Bone marrow (tissue), 2 donors: ENCODE data around the gene WSB2.

ENCODE experiments used
- DNase-seq, 2 donors: peaks; one replicate each; lab custom pipeline; 2025; lab: John Stamatoyannopoulos, UW

WSB2 gene

DNA sequence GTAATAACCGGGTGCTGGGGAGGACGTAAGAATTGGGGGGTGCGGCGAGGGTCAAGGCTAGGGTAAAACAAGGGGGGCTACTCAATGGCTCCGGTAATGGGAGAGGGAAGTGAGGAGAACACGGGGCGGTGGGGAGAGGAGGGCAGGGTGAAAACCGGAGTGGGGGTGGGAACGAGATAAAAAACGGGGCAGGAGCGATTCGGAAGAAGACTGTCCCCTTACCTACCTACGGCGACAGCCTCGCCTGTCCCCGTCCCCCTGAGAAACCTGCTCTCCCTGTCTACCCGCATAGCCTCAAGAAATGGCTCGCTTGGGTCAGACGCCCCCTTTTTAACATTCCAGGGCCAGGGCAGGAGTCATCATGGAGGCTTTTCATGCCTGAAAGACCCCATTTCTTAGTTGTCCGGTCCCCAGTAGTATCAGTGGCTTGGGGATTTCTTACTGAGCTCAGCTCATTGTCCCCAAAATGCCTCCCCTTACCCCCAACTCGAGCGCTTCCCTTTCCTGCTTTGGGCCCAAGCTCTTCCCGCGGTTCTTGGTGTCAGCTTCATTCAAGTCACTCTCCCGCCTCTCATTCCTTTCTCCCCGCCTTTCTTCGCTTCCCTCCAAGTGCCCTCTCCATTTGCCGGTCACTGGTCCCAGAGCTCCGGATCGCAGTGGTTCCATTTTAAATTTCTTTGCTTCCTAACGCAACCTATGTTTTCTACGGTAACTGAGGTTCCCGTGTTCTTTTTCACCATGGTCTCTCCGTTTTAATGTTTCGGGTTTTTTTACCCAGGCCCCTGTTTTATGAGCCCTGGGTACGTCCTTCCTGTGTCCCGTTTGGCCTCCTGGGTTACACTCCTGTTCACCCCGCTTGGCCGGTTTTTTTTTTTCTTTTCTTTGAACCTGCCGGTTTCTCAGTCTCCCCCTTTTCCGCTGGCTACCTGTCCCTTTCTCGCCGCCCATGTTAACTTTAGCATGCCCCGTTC lies 1.2 kb upstream of the WSB2 start:
- peak in 1 of 2 donors; percentile 30 for DNase-seq

DNA sequence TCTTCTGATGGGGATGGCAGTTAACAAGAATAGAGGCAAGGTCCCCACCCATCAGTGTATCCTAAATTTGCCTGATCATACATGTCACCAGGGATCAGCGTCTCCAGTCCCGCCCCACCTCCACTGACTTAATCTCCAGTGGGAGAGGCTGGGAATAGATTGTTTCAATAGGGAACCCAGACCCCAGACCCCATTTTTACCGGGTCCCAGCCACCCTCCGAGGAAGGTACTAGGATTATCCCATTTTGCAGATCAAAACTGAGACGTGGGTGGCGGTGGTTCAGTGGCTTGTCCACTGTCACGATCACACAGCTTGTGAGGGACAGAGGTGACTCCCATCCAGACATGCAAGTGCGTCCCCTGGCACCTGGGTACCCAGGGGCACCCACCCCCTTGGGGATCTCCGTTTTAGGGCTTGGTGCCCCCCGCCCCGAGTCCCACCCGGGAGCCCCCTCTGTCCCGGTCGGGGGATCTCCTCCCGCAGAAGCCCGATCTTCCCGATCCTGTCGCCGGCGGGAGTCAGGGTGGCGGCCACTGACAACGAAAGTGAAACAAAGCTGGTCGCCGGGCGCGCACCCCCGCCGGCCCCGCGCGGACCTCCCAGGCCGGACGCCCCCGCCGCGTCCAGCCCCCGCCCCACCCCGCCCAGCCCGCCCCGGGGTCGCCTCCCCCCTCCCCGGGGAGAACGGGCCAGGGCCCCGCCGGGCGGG lies 523 bp downstream of the WSB2 start:
- DNase-seq, result peak in 1 of 2 donors; percentile 41

DNA sequence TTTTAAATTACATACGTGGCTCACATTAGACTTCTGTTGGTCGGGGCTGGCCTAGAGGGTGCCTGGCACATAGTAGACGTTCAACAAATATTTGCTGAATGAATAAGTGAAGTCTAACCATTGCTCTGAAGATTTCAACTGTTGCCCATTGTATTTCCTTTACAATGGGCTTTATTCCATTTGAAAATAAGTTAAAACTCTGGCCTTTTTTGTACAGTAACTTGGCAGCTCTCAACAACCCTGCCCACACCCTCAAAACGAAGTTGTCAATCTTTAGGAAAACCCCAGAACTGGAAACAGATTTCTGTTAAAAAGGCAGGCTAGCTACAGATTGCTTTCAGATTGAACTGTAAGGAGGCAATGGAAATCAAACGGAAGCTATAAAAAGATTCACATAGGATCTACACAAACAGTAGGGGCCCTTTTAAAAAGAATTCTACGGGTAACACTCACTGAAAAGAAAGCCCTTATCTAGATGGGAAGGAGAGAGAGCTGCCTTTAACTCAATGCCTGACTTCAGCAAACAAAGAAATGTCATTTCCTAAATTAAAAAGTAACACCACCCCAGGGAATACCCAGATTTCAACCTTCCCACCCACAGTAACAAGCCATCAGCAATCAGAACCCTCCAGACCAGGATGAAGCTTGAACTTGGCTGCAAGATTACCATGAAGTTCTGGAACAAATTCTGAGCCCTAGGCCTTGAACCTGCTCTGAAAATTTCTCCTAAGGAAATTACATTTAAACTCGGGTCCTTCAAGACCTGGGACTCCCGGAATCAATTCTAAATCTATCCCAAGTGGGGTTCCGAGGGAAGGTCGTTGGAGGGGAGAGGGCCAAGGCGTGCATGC lies 1.4 kb downstream of the WSB2 start:
- no peak for DNase-seq

DNA sequence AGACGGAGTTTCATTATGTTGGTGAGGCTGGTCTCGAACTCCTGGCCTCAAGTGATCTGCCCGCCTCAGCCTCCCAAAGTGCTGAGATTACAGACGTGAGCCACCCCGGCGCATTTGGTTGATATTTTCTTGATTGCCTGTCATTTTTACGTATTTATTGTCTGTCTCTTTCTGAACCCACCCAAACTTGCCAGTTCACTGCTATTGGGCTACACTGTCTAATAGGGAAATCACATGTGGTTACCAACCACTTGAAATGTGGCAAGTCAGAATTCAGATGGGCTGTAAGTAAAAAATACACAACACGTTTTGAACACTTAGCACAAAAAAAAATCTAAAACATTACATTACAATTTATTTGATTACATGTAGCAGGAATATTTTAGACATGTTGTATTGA lies 2.1 kb downstream of the WSB2 start:
- DNase-seq, result no peak

DNA sequence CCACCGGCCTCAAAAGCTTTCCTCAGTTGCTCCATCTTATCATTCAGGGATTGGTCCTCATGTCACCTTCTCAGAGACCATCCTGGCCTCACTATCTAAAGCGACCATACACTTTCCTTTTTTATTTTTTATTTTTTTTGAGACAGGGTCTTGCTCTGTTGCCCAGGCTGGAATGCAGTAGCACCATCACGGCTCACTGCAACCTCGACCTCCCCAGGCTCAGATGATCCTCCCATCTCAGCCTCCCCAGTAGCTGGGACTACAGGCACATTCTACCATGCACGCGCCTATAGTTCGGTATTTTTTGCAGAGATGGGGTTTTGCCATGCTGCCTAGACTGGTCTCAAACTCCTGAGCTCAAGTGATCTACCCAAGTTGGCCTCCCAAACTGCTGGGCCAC lies 2.8 kb downstream of the WSB2 start:
- no peak for DNase-seq

DNA sequence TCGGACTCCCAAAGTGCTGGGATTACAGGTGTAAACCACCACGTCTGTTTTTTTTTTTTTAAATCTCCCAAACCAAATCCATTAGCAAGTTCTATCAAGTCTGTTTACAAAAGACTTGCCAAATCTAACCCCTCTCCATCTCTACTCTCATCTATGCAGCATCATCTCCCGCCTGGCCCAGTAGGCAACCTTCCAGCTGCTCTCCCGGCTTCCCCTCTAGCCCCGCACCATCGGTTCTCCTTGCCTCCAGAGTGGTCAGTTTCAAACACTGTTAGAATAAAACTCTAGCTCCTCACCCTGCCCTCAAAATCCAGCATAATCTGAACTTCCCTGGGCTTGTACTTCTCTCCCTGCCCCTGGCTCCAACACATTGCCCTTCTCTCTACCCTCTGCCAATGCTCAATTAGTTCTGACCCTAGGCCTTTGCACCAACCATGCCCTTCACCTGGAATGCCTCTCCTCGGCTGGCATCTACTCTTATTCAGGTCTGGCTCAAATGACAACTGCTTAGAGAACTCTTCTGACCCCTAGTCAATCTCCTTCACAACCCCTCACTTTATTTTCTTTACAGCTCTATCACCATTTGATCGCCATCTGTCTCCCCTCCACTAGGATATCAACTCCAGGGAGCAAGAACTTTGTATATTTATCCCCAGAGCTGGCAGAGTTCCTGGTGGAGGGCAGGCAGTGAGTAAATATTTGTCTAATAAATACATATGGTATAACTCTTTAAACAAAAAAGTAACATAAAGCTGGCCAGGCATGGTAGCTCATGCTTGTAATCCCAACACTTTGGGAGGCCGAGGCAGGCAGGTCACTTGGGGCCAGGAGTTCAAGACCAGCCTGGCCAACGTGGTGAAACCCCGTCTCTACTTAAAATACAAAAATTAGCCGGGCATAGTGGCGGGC lies 4.9 kb downstream of the WSB2 start:
- no peak for DNase-seq

DNA sequence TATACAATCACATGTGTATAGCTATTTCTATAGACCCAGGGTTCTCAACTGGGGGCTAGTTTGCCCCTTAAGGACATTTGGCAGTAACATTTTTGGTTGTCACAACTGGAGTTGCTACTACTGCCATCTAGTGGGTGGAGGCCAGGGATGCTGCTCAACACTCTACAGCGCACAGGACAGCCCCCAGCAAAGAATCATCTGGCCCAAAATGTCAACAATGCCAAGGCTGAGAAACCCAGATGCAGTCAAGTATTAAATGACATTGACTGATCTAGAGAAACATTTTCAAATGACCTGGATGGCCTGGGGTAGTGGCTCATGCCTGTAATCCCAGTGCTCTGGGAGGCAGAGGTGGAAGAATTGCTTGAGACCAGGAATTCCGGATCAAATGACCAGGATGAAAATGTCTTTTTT lies 5.8 kb downstream of the WSB2 start:
- DNase-seq, result peak in 1 of 2 donors; percentile 58

DNA sequence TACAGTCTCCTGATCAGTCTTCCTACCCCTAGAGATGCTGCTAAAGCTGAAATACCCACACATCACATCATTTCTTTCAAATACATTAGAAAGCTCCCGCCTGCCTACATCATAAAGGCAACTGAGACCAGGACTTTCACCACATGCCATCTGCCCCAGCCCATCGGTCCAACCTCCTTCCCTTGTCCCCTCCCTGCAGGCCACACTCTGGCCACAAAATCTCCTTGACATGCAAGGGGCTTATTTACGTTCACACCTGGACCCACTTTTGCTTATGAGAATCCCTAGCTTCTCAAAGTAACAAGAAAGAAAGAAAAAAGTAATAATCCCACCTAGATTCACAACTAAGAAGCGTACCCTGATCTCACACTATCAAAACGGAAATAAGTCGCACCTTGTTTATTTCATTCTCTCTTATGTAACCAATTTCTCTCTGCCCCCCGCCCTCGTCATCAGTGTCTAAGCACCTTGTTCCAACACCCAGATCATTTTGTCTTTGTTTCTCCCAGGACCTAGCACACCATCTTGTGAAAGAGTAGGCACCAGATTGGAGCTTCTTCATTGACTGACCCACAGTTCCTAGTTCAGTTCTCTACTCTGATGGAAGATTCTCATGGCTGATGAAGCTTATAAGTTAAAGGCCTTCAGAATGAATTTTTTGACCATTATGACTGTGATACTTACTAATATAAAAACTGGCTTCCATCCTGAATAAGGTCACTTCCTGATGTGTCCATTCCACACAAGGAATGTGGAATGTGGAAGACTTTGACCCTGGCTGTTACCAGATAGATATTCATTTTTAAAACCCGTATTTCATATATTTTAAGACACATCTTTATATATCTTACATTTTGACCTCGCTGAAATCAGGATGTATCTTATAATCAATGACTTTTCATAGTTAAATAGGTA lies 7.7 kb downstream of the WSB2 start:
- DNase-seq, result no peak

DNA sequence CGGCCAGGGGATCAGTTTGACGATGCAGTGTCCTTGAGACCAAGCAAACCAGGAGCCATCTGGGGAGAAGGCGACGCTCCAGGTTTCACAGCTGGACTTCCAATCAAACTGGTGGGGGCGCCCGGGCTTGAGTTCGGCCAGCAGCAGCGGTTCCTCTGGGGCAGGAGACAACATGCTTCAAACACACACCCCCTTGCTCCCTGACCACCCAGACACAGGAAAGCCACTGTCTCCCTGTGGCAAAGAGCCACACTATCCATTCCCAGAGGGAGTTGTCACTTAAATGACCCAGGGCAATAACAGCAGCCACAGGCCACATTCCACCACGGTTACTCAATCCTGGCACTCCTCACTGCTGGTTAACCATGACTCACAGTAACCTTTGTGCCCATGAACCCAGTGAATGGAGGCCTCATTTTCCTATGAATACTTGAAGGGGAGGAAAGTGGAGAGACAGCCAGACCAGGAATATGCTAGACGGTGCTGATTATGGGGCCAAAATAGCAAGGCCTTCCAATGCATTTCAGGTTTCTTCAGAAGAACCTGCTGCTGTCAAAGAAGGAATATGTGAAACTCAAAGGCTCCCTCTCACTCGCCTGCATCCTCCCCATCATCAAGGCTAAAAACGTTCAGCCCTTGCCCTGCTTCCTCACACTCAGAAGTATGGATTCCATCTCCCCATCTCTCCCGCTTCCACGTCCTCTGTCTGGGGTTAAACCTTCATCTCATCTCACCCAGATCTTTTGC lies 8.5 kb downstream of the WSB2 start:
- DNase-seq, result no peak

DNA sequence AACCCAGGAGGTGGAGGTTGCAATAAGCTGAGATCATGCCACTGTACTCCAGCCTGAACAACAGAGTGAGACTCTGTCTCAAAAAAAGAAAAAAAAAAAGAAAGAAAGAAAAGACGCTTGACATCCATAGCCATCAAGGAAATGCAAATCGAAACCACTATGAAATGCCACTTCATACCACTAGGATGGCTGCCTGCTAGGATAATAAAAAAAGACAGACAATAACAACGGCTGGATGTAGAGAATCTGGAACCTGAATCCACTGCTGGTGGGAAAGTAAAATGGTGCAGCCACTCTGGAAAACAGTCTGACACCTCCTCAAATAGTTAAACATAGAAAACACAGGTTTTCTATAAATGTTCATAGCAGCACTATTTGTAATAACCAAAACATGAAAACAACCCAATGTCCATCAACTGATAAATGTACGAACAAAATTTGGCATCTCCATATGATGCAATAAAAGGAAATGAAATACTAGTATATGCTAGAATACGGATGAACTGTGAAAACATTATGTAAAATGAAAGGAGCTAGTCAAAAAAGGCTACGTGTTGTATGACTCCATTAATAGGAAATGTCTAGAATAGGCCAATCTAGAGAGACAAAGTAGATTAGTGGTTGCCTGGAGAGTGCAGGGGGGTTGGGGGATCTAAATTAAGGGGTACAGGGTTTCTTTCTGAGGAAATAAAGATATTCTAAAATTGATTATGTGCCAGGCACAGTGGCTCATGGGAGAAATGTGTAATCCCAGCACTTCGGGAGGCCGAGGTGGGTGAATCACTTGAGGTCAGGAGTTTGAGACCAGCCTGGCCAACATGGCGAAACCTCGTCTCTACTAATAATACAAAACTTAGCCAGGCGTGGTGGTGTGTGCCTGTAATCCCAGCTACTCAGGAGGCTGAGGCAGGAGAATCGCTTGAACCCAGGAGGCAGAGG lies 9.7 kb downstream of the WSB2 start:
- no peak for DNase-seq

DNA sequence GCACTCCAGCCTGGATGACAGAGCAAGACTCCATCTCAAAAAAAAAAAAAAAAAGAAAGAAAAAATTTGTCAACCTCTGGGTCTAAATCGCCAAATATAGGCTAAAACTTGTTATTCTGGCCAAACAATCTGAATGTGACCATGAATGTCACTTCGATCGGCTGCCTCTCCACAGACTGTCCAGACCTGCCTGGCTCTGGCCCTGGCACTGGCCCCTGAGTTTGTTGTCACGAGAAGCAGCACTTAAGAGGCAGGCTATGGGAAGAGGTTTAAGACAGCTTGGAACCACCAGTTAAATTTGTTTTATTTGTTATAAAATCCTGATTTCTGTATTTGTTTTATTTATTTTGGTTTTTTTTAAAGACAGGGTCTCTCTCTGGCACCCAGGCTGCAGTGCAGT lies 14.5 kb downstream of the WSB2 start:
- no peak for DNase-seq

DNA sequence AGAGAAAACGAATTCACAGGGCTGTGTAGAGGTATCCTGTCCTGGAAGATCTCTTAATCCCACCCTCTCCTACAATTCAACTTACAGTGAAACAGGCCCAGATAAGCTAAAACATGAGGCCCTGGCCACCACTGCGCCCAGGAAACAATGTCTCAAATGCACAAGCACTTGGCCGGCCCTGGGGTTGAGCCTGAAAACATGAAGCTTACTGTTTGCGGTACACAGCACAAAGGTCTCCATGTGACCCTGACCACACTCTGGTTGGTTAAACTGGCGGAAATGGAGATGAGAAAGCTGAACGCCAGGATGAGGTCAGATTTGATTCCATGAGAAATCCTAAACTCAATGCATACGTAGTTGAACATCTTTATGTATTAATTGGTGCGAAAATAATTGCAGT lies 16.4 kb downstream of the WSB2 start:
- no peak for DNase-seq

DNA sequence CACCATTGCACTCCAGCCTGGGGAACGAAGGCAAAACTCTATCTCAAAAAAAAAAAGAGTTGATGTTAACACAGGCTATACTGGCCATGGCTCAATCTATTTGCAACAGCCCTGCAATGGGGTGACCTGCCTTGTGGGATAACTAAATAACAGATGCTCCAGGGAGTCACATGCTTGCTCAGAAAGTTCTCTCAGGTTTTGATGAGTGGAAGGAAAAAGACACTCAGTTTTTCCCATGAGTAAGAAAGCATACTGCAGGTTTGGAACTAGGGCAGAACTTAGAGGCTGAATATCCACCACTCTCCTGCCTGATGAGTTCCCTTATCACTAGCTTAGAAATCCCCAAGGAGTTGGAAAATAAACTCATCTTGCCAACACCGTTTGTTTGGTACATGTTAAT lies 16.9 kb downstream of the WSB2 start:
- no peak for DNase-seq

DNA sequence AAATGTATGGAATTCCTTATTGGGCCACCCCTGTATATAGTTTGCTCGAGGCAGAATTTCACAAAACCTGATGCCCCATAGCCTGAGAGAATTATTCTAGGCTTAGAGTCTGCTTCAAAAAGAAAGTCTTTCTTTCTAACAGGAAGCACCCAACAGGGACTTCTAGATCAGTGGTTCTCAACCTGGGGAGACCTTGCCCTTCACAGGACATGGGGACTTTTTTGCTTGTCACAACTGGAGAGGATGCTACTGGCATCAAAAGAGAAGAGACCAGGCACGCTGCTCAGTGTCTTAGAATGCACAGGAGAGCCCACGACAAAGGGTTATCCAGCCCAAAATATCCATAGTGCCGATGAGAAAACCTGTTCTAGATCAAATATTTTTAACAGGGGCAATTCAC lies 18.9 kb downstream of the WSB2 start:
- no peak for DNase-seq

DNA sequence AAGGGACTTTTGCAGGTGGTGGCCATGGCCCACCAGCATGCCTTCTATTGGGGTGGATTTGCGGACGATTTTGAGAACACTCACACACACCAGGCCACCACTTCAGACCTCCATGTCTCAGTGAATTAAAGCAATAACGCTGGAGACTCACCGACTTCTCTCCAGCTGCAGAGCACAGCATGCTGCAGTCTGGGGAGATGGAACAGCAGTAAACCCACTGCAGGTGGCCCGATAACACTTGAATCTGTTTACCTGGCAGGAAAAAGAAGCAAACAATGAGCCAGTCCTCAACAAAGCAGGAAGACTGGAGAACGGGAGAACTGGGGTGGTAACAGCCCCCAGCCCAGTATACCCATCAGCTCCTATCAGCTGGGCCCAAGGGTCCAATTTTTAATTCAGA lies 22.8 kb downstream of the WSB2 start:
- DNase-seq, result no peak

DNA sequence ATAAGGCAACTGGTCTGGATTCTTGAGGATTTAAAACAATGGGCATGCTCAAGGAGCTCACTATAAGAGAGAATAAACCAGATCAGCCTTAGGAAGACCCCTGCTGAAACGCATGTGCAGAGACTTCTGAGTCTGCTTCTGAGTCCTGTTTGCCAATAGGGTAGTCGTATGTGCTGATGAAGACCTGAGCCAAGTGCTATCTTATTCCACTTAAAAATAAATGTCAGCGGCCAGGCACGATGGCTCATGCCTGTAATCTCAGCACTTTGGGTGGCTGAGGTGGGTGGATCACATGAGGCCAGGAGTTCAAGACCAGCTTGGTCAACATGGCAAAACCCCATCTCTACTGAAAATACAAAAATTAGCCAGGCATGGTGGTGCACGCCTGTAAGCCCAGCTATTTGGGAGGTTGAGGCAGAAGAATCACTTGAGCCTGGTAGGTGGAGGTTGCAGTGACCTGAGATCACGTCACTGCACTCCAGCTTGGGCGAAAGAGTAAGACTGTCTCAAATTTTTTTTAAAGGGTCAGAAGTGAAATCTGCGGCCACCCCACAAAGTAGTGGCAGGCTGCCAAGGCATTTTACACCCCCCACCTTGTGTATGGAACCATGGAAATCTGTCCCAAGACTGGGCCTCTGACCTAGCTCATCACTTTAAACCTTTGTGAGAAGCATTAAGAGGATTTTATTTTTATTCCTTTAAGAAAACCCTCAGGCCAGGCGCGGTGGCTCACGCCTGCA lies 24.1 kb downstream of the WSB2 start:
- DNase-seq, result no peak

DNA sequence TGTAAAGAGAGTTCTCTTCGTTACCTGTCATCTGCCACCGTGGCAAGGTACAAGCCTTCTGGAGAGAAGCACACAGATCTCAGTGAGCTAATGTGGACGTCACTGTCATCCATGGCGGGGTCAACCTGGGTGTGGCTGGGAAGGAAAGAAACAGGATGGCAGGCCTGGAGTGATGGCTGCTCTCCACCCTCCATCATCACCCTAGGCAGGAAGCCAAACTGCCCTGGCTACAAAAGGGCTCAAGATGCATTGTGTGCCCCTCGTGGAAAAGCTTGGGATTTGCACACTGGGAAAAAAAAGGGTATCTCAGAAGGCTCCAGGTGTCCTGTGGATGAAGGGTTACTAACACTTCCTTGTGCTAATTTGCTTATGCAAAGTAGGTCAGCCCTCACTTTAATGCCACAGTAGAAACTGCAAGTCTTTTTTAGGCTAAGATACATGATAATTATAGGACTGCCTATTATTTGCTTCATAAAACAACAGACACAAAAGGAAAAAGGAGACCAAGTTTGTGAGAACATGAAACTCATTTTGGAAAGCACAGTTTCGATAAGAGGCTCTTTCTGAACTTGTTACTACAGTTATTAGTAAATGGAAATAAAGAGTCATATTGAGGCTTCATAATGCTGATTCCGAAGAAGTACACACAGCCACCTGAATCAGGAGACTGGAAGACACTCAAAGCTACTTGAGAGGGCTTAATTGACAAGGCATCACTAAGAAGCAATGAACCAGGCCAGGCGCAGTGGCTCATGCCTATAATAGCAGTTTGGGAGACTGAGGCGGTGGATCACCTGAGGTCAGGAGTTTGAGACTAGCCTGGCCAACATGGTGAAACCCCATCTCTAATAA lies 25.6 kb downstream of the WSB2 start:
- no peak for DNase-seq
